GM19438 (cell line): ENCODE measurements around the gene C12orf57.
A peak's percentile ranks its signal among the peaks of the same experiment; 100 is the strongest.

ENCODE experiments used
- ATAC-seq: cut with Tn5 transposase; IDR thresholded peaks from one replicate; pipeline ENCODE4 v1.9.1; 2021; ENCODE audit warnings: low read depth; ENCODE audit not compliant: unreplicated experiment

The C12orf57 gene

GRCh38 chr12:6936636-6937480, 7.0 kb upstream of the C12orf57 start:
- no peak for ATAC-seq

GRCh38 chr12:6937481-6938352, 6.1 kb upstream of the C12orf57 start:
- ATAC-seq = peak; percentile 83

- no peak for ATAC-seq
Measured at GRCh38 chr12:6938353-6939190, 5.2 kb upstream of the C12orf57 start.

- ATAC-seq = no peak
Measured at GRCh38 chr12:6939191-6939540, 4.7 kb upstream of the C12orf57 start.

- no peak for ATAC-seq
Measured at GRCh38 chr12:6941267-6941666, 2.6 kb upstream of the C12orf57 start.

- no peak for ATAC-seq
Measured at GRCh38 chr12:6941782-6942181, 2.0 kb upstream of the C12orf57 start.

GRCh38 chr12:6942331-6942665, 1.5 kb upstream of the C12orf57 start:
- no peak for ATAC-seq

- peak; percentile 31 for ATAC-seq
Measured at GRCh38 chr12:6943389-6943721, 467 bp upstream of the C12orf57 start.

- peak; percentile 41 for ATAC-seq
Measured at GRCh38 chr12:6944381-6945186, 762 bp downstream of the C12orf57 start.

GRCh38 chr12:6945613-6946012, 1.8 kb downstream of the C12orf57 start:
- no peak for ATAC-seq

GRCh38 chr12:6946033-6946919, 2.5 kb downstream of the C12orf57 start:
- peak; percentile 26 for ATAC-seq

- ATAC-seq = no peak
Measured at GRCh38 chr12:6946920-6947374, 3.1 kb downstream of the C12orf57 start.

GRCh38 chr12:6947615-6948014, 3.8 kb downstream of the C12orf57 start:
- no peak for ATAC-seq

- no peak for ATAC-seq
Measured at GRCh38 chr12:6948873-6949594, 5.2 kb downstream of the C12orf57 start.

- ATAC-seq = no peak
Measured at GRCh38 chr12:6950401-6950801, 6.6 kb downstream of the C12orf57 start.

GRCh38 chr12:6950811-6951540, 7.2 kb downstream of the C12orf57 start, which contains the start of gene PTPN6:
Gene PTPN6, plus strand, starts transcription at chr12:6951356. Its CDS starts 157 bp downstream, at chr12:6951513.
- ATAC-seq = no peak

GRCh38 chr12:6951551-6952120, 7.8 kb downstream of the C12orf57 start:
- no peak for ATAC-seq
